IgD-negative memory B cell (primary cell): ENCODE results near the gene PIGA. TPM values are rescaled to one million over a fixed set of nuclear protein-coding genes. Genes with fewer than 3 reads are reported as not detected.

Source experiments
- H3K27ac Mint-ChIP-seq, 3 donors: one replicate each; pipeline ENCODE4 v1.8.0; 2020 to 2022; ENCODE audit warnings: mild to moderate bottlenecking in 3 of 3, mixed read lengths in 3 of 3, moderate library complexity in 1 of 3
- H3K27me3 Mint-ChIP-seq: one replicate; pipeline ENCODE4 v1.8.0; 2021; ENCODE audit warnings: mixed read lengths
- H3K36me3 Mint-ChIP-seq: one replicate; pipeline ENCODE4 v1.8.0; 2020; ENCODE audit warnings: mild to moderate bottlenecking, mixed read lengths
- H3K4me1 Mint-ChIP-seq, 3 donors: one replicate each; pipeline ENCODE4 v1.8.0; 2020 to 2022; ENCODE audit warnings: mixed read lengths in 3 of 3, mild to moderate bottlenecking in 1 of 3
- H3K4me3 Mint-ChIP-seq, 4 donors: one replicate each; pipeline ENCODE4 v1.8.0; 2020 to 2022; ENCODE audit warnings: mild to moderate bottlenecking in 4 of 4, mixed read lengths in 4 of 4, moderate library complexity in 3 of 4
- H3K9me3 Mint-ChIP-seq, 3 donors: one replicate each; pipeline ENCODE4 v1.8.0; 2020 to 2021; ENCODE audit warnings: mixed read lengths in 3 of 3, mild to moderate bottlenecking in 1 of 3
- polyA plus RNA-seq: library from polyadenylated mRNA; unstranded; fragments of 300-500 nt; fragmentation: Illumina TruSeq; gene quantifications from one replicate; pipeline ENCODE4 v1.2.3, GENCODE V29; 2021

PIGA gene, protein sequence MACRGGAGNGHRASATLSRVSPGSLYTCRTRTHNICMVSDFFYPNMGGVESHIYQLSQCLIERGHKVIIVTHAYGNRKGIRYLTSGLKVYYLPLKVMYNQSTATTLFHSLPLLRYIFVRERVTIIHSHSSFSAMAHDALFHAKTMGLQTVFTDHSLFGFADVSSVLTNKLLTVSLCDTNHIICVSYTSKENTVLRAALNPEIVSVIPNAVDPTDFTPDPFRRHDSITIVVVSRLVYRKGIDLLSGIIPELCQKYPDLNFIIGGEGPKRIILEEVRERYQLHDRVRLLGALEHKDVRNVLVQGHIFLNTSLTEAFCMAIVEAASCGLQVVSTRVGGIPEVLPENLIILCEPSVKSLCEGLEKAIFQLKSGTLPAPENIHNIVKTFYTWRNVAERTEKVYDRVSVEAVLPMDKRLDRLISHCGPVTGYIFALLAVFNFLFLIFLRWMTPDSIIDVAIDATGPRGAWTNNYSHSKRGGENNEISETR
- polyA plus RNA-seq = 5.2 TPM

DNA sequence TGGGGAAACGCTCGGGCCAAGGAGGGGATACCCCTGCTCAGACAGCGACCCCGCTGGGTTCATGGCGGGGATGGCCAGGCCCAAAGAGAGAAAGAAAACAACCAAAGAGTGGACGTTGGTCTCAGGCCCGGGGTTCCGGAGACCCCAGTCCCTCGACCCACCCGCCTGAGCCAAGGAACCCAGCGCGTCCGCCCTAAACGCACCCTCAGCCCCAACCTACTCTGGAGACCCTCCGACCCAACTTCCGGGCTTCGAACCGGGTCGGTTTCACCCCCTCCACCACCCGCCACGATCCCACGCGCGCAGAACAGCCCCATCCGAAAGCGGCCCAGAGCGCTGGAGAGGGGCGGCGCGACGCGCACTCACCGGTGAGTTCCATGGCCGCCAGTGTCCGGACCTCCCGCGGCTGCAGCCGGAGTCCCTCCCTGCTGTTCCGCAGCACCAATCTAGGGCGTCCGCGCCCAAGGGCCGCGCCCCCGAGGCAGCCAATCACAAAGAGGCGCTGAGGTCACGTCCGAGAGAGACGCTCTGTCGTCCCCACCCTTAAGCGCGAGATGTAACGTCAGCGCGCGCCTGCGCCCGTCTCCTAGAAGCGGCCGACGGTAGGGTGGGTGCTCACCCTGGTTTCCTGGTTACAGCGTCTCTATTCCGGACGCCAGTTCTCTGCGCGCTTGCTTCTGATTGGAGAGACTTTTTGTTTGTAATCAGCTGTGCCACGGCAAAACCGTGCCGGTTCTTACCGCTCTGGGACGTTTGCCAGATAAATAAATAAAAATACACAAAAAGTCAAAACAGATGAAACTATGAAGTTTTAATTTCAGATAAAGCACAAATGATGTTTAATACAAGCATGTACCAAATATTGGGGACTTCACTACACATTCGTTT lies at the start of gene PIGA:
Gene PIGA (minus strand): TSS at position 389 of the 888 bp plus-strand sequence. CDS start 3,593 bp downstream, outside the sequence.
- H3K4me1 Mint-ChIP-seq = peaks cover 0 to 12% (median 8%) of the 10 kb centered on the region in 3 donors
- H3K27me3 Mint-ChIP-seq = peaks cover 5% of the 10 kb centered on the region
- H3K4me3 Mint-ChIP-seq = peak within 1 kb of the TSS; percentile 90 to 98 (median 96)
- H3K9me3 Mint-ChIP-seq = no peaks in the 10 kb centered on the region
- peak within 1 kb of the TSS; percentile 93 to 98 (median 95) for H3K27ac Mint-ChIP-seq
- H3K36me3 Mint-ChIP-seq = no peaks in the 10 kb centered on the region

DNA sequence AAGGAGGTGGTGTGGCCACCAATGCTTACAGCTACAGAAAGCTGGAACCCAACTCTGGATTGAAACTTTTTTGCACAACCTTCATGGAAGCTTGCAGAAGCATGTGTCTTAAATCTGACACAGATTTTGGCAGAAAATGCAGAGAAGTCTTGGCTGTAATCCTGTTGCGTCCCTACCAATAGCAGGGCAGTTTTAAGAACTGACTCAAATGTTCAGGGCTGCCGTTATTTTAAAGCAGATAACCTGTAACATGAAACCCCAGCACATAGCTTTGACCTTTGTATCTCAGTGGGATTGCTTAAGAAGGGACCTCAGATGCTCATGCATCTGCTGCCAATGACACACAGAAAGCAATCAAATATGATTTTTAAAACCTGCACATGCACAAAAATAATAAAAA lies 49.0 kb upstream of the PIGA start, which contains the start of gene VEGFD:
Gene VEGFD (minus strand): TSS at position 110 of the 400 bp plus-strand sequence. CDS start 467 bp downstream, outside the sequence.
- H3K4me3 Mint-ChIP-seq = no peak within 1 kb of the TSS
- H3K4me1 Mint-ChIP-seq = no peaks in the 10 kb centered on the region
- H3K36me3 Mint-ChIP-seq = no peaks in the 10 kb centered on the region
- H3K27me3 Mint-ChIP-seq = peaks cover 2% of the 10 kb centered on the region
- H3K27ac Mint-ChIP-seq = no peak within 1 kb of the TSS
- no peaks in the 10 kb centered on the region for H3K9me3 Mint-ChIP-seq

- no peak overlapping the region for H3K4me3 Mint-ChIP-seq
Observed at GRCh38 chrX:15382813-15383212, 47.5 kb upstream of the PIGA start.

DNA sequence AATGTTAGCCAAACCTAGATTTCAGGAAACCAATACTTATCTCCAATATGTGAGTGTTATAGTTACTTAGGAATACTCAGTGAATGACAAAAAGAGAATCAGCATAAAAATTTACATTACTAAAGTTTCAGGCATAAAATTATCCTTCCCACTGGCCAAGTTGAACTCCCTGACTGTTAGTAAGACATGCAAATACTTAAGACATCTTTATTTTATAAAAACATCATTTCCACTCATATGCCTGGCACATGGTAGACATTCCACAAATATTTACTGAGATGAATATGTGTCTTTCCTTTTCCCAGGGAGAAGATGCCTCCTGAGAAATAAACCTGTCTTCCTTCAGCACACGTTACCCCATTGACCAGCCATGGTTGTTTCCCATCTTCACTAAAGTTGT lies 41.6 kb upstream of the PIGA start:
- Mint-ChIP-seq H3K4me3 (no peak overlapping the region), H3K9me3 (peaks cover 0 to 2% (median 1%) of the 10 kb centered on the region in 3 donors), H3K27me3 (peaks cover 5% of the 10 kb centered on the region), H3K36me3 (peaks cover 1% of the 10 kb centered on the region), H3K27ac (no peak overlapping the region), H3K4me1 (no peaks in the 10 kb centered on the region)

More at GRCh38 chrX:15382813-15383212, 47.5 kb upstream of the PIGA start:
- Mint-ChIP-seq H3K36me3 (no peaks in the 10 kb centered on the region), H3K4me1 (no peaks in the 10 kb centered on the region), H3K27me3 (no peaks in the 10 kb centered on the region), H3K9me3 (no peaks in the 10 kb centered on the region), H3K27ac (no peak overlapping the region)

- H3K36me3 Mint-ChIP-seq = peaks cover 1% of the 10 kb centered on the region
- H3K4me3 Mint-ChIP-seq = no peak overlapping the region
- H3K4me1 Mint-ChIP-seq = no peaks in the 10 kb centered on the region
- peaks cover 7% of the 10 kb centered on the region for H3K27me3 Mint-ChIP-seq
- H3K9me3 Mint-ChIP-seq = peaks cover 0 to 2% (median 1%) of the 10 kb centered on the region in 3 donors
- no peak overlapping the region for H3K27ac Mint-ChIP-seq
Observed at GRCh38 chrX:15373976-15374375, 38.7 kb upstream of the PIGA start.

DNA sequence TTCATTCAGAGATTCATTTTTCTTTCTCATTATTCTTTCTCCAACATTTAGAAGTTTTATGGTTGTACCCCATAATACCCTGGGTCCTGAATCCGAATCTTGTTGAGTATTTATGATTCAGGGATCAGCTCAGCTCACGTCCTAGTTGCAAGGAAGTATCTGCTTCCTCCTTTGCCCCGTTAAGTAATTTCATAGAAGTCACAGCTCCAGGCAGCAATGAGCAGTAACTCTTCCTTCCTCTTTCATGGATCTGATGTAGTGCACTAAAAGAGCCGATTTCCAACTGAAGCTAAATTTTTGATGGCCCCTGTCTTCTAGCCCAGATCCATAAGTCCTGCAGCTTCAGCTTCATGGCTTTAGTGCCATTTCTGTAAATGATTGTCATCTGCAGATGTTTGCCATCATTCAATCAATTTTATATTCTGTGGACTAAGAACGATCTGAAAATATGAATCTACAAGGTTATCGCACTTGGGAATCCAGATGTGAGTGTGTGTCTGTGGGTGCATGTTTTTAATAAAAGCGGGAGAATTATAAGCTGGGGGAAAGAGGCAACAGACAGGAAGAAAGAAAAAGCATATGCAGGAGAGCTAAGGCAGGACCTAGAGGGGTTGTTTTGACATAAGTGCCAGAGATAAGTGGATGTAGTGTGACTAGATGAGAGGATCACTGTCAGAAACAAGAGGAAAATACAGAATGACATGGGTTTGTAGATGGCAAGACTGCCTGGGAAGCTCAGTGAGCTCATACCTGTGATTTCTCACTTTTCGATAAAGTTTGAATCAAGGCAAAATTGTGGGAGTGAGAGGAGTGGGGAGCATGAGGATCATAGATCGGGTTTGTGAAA lies 31.4 kb upstream of the PIGA start:
- Mint-ChIP-seq H3K36me3 (no peaks in the 10 kb centered on the region), H3K27ac (no peak overlapping the region), H3K9me3 (no peaks in the 10 kb centered on the region), H3K27me3 (peaks cover 19% of the 10 kb centered on the region), H3K4me1 (peaks cover 0 to 3% (median 0%) of the 10 kb centered on the region in 3 donors), H3K4me3 (no peak overlapping the region)

DNA sequence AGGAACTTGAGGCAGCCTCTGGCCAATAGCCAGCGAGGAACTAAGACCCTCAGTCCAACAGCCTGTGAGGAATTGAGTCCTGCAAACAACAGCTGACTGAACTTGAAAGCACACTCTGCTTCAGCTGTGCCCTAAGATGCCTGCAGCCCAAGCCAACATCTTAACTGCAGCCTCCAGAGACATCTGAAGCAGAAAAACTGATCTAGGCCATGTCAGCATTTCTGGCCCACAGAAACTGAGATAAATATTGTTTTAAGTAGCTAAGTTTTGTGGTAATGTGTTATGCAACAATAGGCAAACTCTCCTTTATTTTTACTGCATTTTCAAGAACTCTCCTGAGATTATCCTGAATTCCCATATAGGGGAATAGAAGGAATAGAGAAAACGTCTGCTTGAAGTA lies 24.4 kb upstream of the PIGA start:
- Mint-ChIP-seq H3K4me3 (no peak overlapping the region), H3K27ac (no peak overlapping the region), H3K27me3 (peaks cover 11% of the 10 kb centered on the region), H3K9me3 (peaks cover 0 to 6% (median 5%) of the 10 kb centered on the region in 3 donors), H3K4me1 (no peaks in the 10 kb centered on the region), H3K36me3 (no peaks in the 10 kb centered on the region)

DNA sequence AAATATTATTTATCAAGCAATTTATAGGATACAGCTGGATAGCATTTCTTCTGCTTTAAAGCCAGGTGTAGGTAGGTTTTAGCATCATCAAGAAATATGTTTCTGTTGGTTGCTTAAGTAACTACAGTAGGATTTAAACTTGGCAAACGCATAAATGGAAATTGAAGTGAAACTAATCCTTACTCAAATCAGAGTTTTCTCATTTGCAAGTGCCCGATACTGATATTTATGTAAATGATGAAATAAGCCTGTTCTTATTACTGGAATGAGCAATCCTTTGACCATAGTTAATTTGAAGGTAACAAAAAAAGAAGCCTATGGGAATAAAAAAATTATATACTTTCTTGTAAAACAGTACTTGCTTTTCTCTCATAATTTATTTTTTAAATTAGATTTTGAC lies 23.2 kb upstream of the PIGA start:
- no peak overlapping the region for H3K27ac Mint-ChIP-seq
- no peaks in the 10 kb centered on the region for H3K4me1 Mint-ChIP-seq
- H3K36me3 Mint-ChIP-seq = no peaks in the 10 kb centered on the region
- peaks cover 6% of the 10 kb centered on the region for H3K27me3 Mint-ChIP-seq
- H3K4me3 Mint-ChIP-seq = no peak overlapping the region
- peaks cover 0 to 6% (median 5%) of the 10 kb centered on the region in 3 donors for H3K9me3 Mint-ChIP-seq

DNA sequence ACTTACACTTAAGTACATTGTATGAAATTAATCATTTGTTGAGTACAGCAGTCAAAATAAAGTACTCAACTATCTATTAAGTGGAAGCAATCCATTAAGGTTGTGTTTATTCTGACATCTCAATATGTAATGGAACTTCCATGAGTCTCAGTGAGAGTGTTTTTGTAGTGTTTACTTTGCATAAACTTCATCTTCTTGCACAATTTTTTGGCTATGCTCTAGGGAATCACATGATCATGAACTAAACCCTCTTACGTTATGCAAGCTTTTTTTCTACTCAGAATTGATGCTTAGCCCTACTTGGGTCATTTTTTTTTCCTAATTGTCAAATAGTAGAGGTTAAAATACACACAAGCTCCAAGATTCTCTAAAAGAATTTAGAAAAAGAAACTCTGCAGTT lies 21.1 kb upstream of the PIGA start:
- Mint-ChIP-seq H3K27me3 (peaks cover 10% of the 10 kb centered on the region), H3K36me3 (no peaks in the 10 kb centered on the region), H3K9me3 (peaks cover 0 to 6% (median 5%) of the 10 kb centered on the region in 3 donors), H3K4me3 (no peak overlapping the region), H3K27ac (no peak overlapping the region), H3K4me1 (no peaks in the 10 kb centered on the region)

DNA sequence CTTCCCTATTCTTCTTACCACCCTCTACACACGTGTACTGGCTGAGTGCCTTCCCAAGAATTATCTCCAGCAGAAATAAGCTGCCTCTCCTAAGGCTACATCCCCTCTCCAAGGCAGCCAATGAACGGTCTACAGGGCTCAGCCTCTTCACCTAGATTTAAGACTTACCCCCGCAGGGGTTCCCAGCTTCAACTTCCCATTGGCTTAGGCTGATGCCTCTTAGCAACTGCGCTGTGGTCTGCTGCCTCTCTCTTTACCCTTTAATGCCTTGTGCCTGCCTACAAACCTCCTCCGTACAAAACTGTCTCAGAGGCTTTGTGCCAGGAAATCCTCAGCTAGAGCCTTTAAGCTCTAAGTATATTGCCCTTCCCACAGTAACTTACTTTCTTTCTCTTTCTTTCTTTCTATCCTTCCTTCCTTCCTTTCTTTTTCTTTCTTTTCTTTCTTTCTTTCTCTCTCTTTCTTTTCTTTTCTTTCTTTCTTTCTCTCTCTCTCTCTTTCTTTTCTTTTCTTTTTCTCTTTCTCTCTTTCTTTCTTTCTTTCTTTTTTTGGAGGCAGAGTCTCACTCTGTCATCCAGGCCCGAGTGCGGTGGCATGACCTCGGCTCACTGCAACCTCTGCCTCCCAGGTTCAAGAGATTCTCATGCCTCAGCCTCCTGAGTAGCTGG lies 15.1 kb upstream of the PIGA start:
- Mint-ChIP-seq H3K4me1 (peaks cover 0 to 1% (median 0%) of the 10 kb centered on the region in 3 donors), H3K27me3 (peaks cover 7% of the 10 kb centered on the region), H3K9me3 (peaks cover 0 to under 1% (median 0%) of the 10 kb centered on the region in 3 donors), H3K36me3 (no peaks in the 10 kb centered on the region), H3K4me3 (no peak overlapping the region), H3K27ac (no peak overlapping the region)

DNA sequence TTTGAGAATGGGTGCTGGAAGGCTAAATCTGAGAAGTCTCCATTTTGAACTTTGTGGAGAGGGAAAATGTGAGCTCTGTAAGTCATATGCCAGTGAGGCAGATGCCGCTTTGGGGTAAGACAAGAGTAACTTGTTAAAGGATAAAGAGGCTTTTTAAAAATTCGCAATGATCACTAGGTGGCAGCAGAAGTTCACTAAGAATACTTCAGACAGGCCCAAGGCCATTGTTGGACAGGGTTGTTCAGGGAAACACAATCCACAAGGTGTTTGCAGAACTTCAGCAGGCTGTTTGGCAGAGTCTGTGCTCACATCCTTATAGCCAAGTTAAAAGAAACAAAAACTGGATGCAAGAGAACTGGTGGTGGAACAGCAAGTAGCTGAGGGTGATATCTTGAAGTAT lies 13.7 kb upstream of the PIGA start:
- Mint-ChIP-seq H3K4me3 (no peak overlapping the region), H3K36me3 (no peaks in the 10 kb centered on the region), H3K27me3 (peaks cover 9% of the 10 kb centered on the region), H3K9me3 (no peaks in the 10 kb centered on the region), H3K4me1 (peaks cover 0 to 1% (median 0%) of the 10 kb centered on the region in 3 donors), H3K27ac (no peak overlapping the region)

DNA sequence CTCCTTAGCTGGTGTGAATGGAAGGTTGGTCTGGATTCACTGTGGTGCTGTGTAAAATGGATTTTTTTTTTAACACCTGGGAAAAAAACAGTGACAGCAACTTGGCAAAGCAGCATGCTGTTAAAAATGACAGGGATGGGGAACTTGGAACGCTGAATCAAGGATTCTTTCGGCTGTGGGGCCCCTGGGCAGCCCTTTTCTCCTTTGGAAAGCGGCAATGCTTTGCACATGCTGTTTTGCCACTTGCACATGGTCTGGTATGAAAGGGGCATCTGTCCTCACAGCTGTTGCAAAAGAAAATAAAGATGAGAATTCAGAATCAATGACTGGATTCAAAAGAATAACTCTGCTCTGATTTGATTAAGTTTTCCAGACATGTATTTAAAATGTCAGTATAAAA lies 10.7 kb upstream of the PIGA start:
- H3K27ac Mint-ChIP-seq = no peak overlapping the region
- H3K27me3 Mint-ChIP-seq = peaks cover 8% of the 10 kb centered on the region
- H3K4me3 Mint-ChIP-seq = no peak overlapping the region
- no peaks in the 10 kb centered on the region for H3K9me3 Mint-ChIP-seq
- peaks cover 0 to 1% (median 0%) of the 10 kb centered on the region in 3 donors for H3K4me1 Mint-ChIP-seq
- no peaks in the 10 kb centered on the region for H3K36me3 Mint-ChIP-seq

GRCh38 chrX:15344106-15344505 lies 8.8 kb upstream of the PIGA start:
- Mint-ChIP-seq H3K27me3 (peaks cover 11% of the 10 kb centered on the region), H3K9me3 (no peaks in the 10 kb centered on the region), H3K4me1 (peaks cover 0 to 2% (median 0%) of the 10 kb centered on the region in 3 donors), H3K27ac (no peak overlapping the region), H3K4me3 (no peak overlapping the region), H3K36me3 (no peaks in the 10 kb centered on the region)

DNA sequence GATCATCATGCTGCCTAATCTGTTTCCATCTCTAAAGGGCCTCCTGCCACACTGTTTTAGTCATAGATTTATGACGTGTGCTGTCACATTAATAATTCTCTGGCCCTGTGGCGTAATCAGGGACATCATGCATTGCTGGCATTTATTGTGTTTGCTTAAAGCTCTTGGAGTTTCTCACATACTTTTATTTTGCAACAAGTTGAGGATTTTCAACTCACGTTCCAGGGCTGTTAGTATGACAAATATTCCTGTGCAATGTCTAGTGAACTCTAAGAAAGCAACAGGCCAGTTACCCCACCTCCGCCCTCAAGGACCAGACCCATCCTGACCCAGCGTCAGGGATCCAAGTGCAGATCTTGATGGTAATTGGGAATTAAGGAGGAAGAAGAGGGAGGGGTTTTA lies 7.8 kb upstream of the PIGA start:
- Mint-ChIP-seq H3K4me3 (no peak overlapping the region), H3K27me3 (peaks cover 9% of the 10 kb centered on the region), H3K9me3 (no peaks in the 10 kb centered on the region), H3K36me3 (no peaks in the 10 kb centered on the region), H3K27ac (no peak overlapping the region), H3K4me1 (peaks cover 0 to 2% (median 0%) of the 10 kb centered on the region in 3 donors)
